ENCODE measurements around the gene PGLYRP1.

The PGLYRP1 gene

GRCh38 chr19:46000491-46001246 is 22.2 kb downstream of the PGLYRP1 start:
- DNase-seq (ENCODE audit: low spot score) = peak; percentile 59

- DNase-seq (ENCODE audit: low spot score) = peak; percentile 47
Measured at GRCh38 chr19:45999653-46000121, 23.2 kb downstream of the PGLYRP1 start.

DNA sequence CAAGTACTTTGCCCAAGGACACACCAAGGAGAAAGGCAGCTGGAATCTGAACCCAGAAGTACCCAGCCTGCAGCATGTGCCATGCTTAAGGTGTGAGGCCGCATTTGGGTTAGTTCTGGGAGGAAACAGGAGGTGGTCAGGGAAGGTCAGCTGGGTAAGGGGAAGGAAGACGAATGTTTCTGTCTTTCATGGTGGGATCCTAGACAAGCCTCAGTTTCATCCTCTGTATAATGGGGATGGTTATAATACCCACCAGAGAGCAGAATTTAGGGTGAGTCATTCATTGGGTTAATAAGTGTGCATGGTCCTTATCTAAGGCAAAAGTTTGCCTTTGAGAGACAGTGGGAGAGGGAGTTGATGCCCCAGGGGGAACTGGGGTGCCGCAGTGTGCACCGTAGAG is 24.0 kb downstream of the PGLYRP1 start:
- DNase-seq (ENCODE audit: low spot score) = no peak

GRCh38 chr19:45996933-45997332 is 25.9 kb downstream of the PGLYRP1 start:
- no peak for DNase-seq (ENCODE audit: low spot score)

DNA sequence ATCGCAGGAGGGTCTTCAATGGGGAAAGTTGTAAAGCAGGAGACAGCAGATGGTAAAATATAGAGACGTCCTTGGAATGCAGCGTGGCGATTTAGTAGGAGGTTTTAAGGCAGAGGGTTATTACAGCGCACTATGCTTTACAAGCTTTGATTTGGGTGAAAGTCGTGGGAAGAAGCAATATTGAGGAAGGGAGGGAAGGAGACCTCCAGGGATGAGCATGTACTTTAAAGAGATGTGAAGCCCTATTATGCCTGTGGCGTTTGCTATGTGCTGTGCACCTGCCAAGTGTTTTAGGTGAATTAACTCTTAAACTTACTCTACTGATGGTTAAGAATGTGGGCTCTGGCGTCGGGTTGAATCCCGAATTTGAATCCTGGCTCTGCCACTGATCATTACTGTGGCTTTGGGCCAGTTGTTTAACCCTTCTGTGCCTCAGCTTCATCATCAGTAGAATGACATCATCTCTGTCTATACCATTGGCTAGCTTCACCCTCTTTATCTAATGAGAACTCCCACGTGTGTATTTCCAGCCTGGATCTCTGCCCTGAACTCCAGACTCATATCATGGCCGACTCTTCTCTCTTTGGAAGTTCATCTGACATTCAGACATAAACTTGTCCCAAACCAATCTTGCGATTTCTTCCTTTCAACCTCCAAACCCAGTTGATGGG is 27.0 kb downstream of the PGLYRP1 start:
- DNase-seq (ENCODE audit: low spot score) = no peak

DNA sequence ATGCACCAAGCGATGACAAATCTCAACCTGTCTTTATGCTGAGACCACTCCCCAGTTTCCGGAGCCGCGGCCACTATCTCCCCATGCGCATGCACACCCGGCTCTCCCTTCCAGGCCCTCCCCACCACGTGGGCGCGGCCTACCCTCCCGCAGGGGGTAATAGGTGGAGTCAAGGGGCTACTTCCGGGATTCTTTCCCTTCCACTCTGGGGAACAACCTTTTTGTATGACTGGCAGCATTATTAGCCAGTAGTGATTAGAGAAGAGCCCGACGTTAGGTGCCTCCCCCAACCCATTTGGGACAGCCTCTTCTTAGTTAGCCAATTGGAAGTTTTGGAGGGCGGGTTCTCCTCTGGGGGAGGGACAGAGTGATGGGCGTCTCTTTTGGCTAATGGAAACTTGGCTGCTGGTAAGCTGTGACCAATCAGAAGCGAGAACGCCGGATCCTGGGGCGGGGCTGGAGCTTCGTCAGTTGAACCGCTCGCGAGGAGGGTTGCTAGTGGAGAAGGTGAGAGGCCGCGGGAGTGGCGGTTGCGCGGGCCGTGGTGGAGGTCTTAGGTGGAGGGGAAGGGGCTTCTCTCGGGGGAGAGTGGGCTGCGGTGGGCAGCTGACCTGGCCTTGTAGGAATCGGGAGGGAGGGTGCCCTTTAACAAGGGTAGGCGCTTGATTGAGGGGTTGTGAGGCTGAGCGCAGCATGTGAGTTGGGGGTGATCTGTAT is 27.7 kb downstream of the PGLYRP1 start, which contains the start of gene CCDC61:
CCDC61 (plus strand) TSS at position 470 of the 717 bp plus-strand sequence. CDS start 7,552 bp downstream, outside the sequence.
- peak; percentile 97 for DNase-seq (ENCODE audit: low spot score)

DNA sequence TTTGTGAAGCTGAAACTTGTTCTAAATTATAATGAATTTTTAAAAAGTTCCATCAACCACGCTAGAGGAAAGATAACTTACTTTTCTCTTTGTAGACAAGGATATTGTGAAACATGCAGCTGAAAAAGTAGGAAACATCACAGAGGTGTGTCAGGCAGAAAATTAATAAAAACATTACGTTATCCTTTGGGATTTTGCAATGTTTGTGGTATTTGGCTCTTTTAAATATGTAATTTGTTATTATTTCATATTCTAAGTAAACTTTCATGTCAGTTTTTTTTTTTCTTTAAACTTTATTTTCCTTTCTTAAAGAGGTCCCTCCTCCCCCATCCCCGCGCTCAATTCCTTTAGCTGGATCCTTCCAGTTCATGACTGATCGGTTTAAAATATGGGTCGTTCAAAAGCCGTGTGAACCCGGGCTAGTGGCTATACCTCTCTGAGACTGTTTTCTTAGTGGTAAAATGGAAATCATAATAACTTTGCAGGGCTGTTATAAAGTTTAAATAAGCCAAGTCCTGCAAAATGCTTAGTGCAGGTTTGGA is 28.3 kb downstream of the PGLYRP1 start:
- no peak for DNase-seq (ENCODE audit: low spot score)

DNA sequence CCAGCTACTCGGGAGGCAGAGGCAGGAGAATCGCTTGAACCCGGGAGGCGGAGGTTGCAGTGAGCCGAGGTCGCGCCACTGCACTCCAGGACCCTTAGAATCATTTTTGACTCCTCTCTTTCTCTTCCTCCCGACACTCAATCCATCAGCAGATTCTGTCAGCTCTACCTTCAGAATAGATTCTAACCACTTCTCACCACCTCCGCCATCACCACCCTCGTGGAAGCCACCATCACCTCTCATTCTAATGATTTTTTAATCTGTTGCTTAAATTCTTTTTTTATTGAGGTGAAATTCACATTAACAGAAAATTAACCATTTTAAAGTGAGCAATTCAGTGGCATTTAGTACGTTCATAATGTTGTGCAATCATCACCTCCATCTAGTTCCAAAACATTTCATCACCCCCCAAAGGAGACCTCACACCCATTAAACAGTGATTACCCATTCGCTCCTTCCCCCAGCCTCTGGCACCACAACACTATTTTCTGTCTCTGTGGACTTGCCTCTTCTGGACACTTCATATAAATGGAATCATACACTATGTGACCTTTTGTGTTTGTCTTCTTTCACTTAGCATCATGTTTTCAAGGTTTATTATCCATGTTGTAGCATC is 32.6 kb downstream of the PGLYRP1 start:
- DNase-seq (ENCODE audit: low spot score) = no peak

DNA sequence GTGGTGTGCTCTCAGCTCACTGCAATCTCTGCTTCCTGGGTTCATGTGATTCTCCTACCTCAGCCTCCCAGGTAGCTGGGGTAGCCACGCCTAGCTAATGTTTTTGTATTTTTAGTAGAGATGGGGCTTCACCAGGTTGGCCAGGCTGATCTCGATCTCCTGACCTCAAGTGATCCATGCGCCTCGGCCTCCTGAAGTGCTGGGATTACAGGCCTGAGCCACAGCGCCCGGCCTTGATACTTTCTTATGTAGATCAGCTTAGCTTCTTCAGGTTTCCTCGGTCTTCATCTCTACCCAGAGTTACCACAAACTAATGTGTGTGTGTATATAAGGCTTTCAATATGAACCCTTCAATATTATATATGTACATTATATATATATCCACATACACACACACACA is 37.5 kb downstream of the PGLYRP1 start:
- no peak for DNase-seq (ENCODE audit: low spot score)

DNA sequence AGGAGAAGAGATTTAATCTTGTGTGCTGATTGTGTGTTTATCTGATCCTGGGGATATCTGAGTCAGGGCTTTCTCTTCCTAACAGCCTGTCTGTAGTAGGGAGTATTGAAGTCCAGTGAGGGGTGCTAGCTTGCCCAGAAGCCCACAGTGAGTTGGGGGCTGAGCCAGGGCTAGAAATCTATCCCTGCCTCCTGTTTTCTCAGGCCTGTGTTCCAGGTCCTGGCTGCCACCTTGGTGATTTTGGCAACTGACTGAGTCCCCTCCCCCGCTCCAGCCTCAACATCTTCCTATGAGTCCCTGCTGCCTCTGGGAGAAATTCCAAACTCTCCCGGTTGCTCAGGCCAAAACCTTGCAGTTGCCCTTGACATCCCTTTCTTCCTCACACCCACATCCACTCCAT is 41.5 kb downstream of the PGLYRP1 start:
- no peak for DNase-seq (ENCODE audit: low spot score)

DNA sequence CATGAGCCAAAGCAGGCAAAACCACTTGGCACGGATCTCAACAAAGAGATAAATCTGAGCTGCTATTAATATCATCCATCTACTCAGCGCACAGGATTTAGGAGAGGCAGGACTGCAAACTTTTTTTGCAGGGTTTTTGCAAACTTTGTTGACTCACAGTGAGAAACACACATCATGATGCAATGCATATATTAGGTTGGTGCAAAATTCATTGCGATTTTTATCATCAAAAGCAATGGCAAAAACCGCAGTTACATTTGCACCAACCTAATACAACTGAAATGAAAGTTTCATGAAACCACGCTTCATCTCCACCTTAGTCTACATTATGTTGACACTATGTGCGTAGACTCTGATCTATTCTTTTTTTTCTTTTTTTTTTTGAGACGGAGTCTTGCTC is 44.7 kb downstream of the PGLYRP1 start:
- no peak for DNase-seq (ENCODE audit: low spot score)

- DNase-seq (ENCODE audit: low spot score) = no peak
Measured at GRCh38 chr19:45976178-45976577, 46.7 kb downstream of the PGLYRP1 start.

DNA sequence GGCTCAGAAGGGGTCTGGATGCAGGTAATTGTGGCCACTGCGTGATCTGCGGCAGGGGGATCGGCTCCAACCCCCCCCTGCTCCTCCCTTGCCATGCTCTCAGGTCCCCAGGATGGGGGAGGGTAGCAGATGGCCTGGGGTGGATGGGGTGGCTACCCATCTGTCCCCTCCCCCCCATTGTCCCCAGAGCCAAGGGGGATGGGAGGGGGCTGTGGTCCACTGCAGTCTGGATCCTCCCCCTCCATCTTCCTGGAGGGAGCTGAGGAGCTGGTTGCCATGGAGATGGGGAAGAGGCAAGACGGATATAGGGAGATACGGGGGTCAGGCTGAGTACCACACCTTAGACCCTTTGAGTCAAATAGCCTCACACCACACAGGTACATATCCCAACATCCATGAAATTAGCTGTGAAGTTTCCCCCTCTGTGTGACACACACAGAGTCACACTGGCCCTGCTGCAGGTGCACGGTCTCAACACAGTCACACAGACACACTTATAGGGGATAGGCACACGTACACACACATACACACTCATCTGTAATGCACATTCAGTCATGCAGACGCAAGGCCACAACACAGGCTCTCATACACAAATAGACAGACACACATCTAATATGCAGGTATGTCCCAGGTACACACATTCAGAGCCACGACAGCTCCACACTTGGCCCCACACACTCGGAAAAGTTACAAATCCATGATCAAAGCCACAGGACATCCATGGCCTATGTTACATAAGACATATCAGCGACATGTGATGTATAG is 47.4 kb downstream of the PGLYRP1 start:
- no peak for DNase-seq (ENCODE audit: low spot score)

DNA sequence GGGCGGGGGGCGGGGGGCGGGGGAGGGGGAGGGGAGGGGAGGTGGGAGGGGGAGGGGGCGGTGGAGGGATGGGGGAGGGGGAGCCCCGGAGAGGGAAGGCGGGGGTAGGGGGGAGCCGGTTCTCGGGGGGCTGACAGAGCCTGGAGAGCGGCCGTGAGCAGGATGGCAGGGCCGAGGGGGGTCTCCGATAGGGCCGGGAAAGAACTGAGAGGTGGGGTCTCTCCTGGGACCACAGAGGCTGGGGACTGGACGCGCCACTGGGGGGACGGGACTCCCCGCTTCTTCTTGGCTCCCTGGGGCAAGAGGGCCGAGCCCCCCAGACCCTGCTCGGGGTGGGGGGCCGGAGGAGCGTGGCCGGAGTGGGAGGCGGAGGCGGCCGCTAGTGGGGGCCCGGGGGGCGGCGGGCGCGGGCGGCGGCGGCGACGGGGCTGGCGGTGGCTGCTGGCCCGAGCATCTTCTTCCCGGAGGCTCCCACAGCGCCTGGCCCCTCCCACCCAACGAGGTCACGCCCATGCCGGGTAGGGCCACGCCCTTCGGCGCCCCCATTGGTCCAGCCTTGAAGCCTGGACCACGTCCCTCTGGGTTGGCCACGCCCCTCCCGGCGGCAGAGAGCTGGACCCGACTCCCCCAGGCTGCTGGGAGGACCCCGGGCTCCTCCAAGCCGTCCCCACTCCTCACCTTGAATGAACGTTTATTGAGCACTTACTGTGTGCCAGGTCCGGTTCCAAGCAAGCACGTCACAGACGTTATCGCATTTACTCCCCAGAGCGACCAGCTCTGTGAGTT is 49.1 kb downstream of the PGLYRP1 start, which contains the start of gene NOVA2:
NOVA2 (minus strand) TSS at position 313 of the 786 bp plus-strand sequence. CDS start 514 bp downstream, outside the sequence.
- DNase-seq (ENCODE audit: low spot score) = peak; percentile 85

- no peak for DNase-seq (ENCODE audit: low spot score)
Measured at GRCh38 chr19:45972947-45973540, 49.8 kb downstream of the PGLYRP1 start.

GRCh38 chr19:45972081-45972946 is 50.5 kb downstream of the PGLYRP1 start:
- DNase-seq (ENCODE audit: low spot score) = no peak

GRCh38 chr19:45971260-45971902 is 51.5 kb downstream of the PGLYRP1 start:
- no peak for DNase-seq (ENCODE audit: low spot score)

DNA sequence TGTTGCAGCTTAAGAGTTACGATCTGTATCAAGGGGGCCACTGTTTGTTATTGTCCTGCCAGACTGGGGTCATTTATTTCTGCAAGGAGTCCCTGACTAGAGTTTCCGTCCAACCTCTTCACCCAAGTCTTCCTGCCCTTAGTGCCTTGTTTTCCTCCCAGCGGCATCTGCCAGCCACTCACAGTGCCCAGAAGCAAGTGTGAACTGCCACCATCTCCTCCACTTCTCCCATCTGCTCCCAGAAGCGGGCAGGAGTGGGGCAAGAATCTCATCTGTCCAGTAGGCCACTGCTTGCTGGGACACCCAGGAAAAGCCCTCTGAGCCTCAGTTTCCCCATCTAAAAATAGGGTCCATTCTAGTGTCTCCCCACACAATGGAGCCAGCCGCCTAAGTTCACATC is 53.2 kb downstream of the PGLYRP1 start:
- no peak for DNase-seq (ENCODE audit: low spot score)

All from AG20443 (cell line).